Body of pancreas (tissue), 4 donors: ENCODE data around the gene ADSS1.

ENCODE experiments used
- CTCF ChIP-seq, 7 experiments: fragments of 450-650 bp in 4 of 7; fragments of 200-600 bp in 3 of 7; sonication (generic) in 3 of 7; IDR thresholded peaks; one replicate each; pipeline ENCODE4 v1.5.1; 2016 to 2019; ENCODE audit warnings: antibody characterized with exemption in 7 of 7
- POLR2A ChIP-seq, 3 donors: fragments of 450-650 bp; IDR thresholded peaks; one replicate each; pipeline ENCODE4 v1.6.1; 2016; ENCODE audit warnings: antibody characterized with exemption in 3 of 3, mild to moderate bottlenecking in 2 of 3

- TF ChIP-seq CTCF (IDR thresholded peaks at IDR 0.05), result no peak
- no peak for TF ChIP-seq POLR2A (IDR thresholded peaks at IDR 0.05)
Observed at GRCh38 chr14:104739546-104740516, 15.8 kb downstream of the ADSS1 start.
